Subcutaneous adipose tissue (tissue), 4 donors: ENCODE measurements around the gene CBLC. TPM values are rescaled to one million over a fixed set of nuclear protein-coding genes. Genes with fewer than 3 reads are reported as not detected.

Experiments
- total RNA-seq, 4 donors: library from RNA; depleted of rRNA; stranded (reverse); fragments of >200 nt; gene quantifications; one replicate each; pipeline ENCODE4 v1.1.0, GENCODE V29; 2016
- TF ChIP-seq, protein P1 (sequence below): fragments of 450-650 bp; IDR thresholded peaks from one replicate; pipeline ENCODE4 v1.5.1; 2016; ENCODE audit warnings: low read depth, mild to moderate bottlenecking, control low read depth, antibody characterized with exemption, moderate library complexity

Gene CBLC
- total RNA-seq, 4 donors from 2014 or later = not detected

GRCh38 chr19:44757735-44758505 lies 19.8 kb upstream of the CBLC start:
- TF ChIP-seq, protein P1, sequence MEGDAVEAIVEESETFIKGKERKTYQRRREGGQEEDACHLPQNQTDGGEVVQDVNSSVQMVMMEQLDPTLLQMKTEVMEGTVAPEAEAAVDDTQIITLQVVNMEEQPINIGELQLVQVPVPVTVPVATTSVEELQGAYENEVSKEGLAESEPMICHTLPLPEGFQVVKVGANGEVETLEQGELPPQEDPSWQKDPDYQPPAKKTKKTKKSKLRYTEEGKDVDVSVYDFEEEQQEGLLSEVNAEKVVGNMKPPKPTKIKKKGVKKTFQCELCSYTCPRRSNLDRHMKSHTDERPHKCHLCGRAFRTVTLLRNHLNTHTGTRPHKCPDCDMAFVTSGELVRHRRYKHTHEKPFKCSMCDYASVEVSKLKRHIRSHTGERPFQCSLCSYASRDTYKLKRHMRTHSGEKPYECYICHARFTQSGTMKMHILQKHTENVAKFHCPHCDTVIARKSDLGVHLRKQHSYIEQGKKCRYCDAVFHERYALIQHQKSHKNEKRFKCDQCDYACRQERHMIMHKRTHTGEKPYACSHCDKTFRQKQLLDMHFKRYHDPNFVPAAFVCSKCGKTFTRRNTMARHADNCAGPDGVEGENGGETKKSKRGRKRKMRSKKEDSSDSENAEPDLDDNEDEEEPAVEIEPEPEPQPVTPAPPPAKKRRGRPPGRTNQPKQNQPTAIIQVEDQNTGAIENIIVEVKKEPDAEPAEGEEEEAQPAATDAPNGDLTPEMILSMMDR = no peak

GRCh38 chr19:44758596-44758995 lies 19.1 kb upstream of the CBLC start:
- TF ChIP-seq, protein P1 = no peak

DNA sequence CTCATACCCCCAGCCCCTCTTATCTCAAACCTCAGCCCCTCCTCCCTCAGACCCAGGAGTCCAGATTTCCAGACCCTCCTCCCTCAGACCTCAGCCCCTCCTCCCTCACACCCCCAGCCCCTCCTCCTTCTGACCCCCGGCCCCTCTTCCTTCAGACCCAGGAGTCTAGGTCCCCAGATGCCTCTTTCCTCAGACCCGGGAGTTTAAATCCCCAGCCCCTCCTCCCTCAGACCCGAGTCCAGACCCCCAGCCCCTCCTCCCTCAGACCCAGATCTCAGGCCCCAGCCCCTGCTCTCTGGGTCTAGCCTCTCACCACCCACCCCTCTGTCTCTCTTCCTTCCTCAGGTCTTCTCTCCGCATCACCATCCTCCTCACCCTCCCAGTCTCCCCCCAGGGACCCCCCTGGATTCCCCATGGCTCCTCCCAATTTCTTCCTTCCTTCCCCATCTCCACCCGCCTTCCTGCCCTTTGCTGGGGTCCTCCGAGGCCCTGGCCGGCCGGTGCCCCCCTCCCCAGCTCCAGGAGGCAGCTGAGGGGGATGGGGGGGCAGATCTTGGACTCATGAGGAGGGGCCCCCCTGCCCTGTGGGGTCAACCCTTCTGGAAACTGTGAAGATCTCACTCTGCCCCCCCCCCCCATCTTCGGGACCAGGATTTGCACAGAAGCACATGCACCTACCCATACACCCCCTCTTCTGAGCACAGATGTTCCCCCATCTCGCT lies 18.4 kb upstream of the CBLC start:
- TF ChIP-seq, protein P1 = no peak

- TF ChIP-seq, protein P1 = no peak
Observed at GRCh38 chr19:44762038-44762437, 15.7 kb upstream of the CBLC start.

GRCh38 chr19:44765033-44765948 lies 12.4 kb upstream of the CBLC start:
- TF ChIP-seq, protein P1 = no peak

DNA sequence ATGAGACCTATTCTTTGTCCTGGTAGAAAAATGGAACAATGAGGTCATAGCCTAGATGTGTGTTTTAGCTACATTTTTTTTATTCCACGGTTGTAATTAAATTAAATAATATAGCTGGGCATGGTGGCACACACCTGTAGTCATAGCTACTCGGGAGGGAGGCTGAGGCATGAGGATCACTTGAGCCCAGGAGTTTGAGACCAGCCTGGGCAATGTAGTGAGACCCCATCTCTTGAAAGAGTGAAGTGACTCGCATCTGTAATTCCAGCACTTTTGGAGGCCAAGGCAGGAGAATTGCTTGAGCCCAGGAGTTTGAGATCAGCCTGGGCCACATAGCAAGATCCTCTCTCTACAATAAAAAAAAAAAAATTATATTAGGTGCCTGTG lies 11.7 kb upstream of the CBLC start:
- TF ChIP-seq, protein P1 = no peak
